Esophagus mucosa (tissue), 1 donor: ENCODE measurements around the gene CACNB2. TPM values are rescaled to one million over a fixed set of nuclear protein-coding genes. Genes with fewer than 3 reads are reported as not detected.
"Not testable (repeated sequence)": the region's sequence is repeated elsewhere in the genome, so short reads cannot be mapped to it uniquely, and the experiment has no call there.

Source experiments
- ATAC-seq: fragments of 200-7000 bp; cut with Tn5 transposase; one replicate; pipeline ENCODE4 v1.9.1; 2020
- total RNA-seq: library from RNA; stranded (reverse); gene quantifications from one replicate; pipeline ENCODE4 v1.2.4, GENCODE V29; 2023
- donor health status: DM: yes; HTN: yes; CAD: no.

CACNB2 gene
- total RNA-seq, 1 donor from 2014 or later: 0.40 TPM

GRCh38 chr10:18406136-18406535, 265.9 kb downstream of the CACNB2 start:
- ATAC-seq: no peak

DNA sequence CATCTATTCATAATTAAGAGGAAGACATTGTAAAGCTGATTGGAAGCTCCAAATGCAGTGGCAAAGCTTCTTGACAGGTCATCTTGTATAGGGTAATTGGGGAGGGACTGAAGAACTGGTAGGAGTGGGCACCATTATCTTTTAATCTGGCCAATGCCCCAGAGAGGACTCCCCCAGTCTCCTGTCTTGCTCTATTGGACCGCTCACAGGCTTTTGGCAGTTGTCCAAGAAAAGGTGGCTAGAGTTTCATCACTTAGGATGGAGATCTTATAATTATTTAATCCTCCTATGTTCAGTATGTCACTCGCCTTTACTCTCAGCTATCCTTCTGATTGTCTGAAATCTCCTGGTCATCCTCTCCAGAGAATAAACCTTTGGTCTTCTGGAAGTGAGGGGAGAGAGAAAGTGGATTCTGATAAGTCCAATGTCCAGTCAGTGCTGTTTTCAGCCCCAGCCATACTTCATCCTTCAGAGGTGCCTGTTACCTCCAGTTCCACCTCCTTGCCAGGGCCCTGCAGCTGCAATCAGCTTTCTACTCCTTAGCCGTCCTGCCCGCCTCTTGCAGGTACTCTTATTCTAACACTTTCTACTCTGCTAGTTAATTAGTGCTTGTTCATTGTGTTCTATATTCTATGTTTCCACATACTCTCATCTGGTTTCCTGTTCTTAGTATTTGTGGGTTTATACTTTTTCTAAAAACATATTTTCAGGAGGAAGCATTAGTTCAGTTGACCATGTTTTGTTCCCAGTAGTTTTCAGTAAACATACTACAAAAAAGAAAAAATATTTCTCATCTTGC, 269.6 kb downstream of the CACNB2 start:
- ATAC-seq: no peak

GRCh38 chr10:18414061-18414460, 273.8 kb downstream of the CACNB2 start:
- ATAC-seq: no peak

DNA sequence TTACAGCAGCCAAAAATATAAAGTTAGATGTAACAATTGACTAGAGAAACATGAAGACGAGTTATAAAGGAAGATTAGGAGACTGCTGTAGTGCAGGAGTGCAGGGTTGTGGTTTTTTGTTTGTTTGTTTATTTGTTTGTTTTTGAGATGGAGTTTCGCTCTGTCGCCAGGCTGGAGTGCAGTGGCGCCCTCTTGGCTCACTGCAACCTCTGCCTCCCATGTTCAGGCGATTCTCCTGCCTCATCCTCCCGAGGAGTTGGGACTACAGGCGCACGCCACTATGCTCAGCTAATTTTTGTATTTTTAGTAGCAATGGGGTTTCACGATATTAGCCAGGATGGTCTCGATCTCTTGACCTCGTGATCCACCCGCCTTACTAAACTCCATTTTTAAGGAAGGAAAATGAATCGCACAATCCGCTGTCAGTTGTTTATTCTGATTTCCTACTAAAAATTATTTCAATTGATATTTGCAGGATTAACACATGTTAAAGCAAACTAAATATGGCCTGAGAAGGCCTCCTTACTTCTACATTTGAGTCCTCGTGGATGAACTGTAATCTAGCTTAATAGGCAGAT, 277.8 kb downstream of the CACNB2 start:
- ATAC-seq: no peak

DNA sequence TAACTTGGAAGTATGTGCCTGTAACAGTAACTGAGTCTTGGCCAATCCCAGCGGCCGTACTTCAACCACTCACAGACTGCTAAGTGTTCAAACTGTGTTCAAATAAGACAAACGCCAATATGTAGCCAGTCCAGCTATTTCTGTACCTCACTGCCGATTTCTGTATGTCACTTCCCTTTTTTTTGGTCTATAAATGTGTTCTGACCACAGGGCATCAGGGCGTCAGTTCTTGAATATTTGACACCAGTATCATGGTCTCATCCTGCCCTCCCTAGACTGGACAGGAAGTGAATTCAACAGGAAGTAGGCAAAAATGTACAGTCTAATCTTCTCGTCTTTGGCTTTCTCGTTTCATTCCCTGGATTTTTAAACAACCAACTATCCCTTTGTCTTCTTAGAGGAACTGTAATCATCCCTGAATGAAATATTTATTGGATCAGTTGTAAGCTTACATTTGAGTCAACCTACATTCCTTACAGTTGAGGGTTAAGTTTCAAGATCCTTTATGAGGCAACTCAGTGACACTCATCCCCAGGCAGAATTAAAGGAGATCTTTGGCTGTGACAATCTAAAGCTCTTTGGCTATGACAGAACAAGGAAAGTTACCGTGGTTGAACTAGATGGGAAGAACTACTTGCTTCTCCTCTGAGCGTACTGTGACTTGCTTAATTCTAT, 278.5 kb downstream of the CACNB2 start:
- ATAC-seq: no peak

- ATAC-seq: no peak
Measured at GRCh38 chr10:18419945-18420344, 279.7 kb downstream of the CACNB2 start.

DNA sequence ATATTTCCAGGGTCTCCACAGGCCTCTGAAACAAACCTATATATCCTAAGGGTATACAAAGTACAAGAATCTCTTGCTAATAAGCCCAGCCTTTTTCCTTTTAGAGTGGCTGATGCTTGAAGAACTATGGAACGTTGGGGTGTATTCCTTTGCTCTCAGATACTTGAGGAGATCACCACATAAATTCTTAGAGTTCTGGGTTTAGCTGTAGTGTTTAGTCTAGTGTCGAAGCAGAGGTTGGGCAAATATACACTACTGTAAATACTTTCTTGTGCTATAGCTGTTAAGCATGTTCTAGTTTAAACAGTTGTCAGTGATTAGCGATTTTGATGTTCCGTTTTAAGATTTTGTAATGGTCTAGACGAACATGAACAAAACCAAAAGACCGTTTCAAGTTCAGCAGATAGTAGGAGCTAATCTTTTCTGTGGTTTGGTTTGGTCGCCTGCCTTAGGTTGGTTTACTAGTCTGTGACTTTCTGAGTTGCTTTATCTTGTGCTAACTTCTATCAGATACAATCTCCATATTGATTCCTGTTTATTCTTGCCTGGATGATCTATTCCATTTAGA, 281.6 kb downstream of the CACNB2 start:
- ATAC-seq: no peak

DNA sequence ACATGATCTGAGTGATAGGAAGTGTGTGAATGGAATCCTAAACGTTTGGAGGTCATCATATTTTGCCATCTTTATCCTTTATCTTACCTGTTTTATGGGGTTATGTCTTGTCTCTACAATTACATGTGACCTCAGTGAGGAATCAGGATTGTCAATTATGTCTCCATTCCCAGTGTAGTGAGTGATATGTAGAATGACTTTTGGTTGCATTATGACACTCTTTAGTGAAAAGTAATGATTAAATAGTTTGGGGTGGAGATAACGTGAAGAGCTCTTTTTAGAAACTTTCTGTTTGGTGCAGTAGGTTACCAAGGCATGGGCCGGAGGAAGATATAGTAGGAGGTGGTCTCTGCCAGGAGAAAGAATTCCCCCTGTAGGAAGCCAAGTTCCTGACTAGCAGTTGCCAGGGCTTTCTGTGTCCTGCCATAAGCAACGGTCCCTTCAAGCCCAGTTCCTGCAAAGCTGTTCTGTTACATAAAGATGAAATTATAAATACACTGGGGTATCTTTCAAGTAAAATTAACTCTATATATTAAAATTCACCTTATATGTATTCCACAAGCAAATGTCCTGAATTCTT, 282.9 kb downstream of the CACNB2 start:
- ATAC-seq: no peak

- ATAC-seq: no peak
Measured at GRCh38 chr10:18424200-18424599, 284.0 kb downstream of the CACNB2 start.

DNA sequence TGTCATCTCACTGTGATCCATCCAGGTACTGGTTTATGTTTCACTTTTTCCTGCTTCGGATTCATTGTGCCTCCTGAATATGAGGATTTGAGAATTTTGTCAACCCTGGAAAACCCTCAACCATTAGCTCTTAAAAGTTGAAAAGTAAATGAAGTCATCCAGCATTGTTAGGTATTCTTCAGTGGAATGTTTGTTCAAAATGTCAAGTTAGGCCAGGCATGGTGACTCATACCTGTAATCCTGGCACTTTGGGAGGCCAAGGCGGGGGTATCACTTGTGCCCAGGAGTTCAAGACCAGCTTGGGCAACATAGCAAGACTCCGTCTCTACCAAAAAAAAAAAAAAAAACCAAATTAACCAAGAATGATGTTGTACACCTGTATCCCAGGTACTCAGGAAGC, 289.1 kb downstream of the CACNB2 start:
- no peak for ATAC-seq

- ATAC-seq: no peak
Measured at GRCh38 chr10:18436902-18437301, 296.7 kb downstream of the CACNB2 start.

- no peak for ATAC-seq
Measured at GRCh38 chr10:18437486-18437885, 297.3 kb downstream of the CACNB2 start.

DNA sequence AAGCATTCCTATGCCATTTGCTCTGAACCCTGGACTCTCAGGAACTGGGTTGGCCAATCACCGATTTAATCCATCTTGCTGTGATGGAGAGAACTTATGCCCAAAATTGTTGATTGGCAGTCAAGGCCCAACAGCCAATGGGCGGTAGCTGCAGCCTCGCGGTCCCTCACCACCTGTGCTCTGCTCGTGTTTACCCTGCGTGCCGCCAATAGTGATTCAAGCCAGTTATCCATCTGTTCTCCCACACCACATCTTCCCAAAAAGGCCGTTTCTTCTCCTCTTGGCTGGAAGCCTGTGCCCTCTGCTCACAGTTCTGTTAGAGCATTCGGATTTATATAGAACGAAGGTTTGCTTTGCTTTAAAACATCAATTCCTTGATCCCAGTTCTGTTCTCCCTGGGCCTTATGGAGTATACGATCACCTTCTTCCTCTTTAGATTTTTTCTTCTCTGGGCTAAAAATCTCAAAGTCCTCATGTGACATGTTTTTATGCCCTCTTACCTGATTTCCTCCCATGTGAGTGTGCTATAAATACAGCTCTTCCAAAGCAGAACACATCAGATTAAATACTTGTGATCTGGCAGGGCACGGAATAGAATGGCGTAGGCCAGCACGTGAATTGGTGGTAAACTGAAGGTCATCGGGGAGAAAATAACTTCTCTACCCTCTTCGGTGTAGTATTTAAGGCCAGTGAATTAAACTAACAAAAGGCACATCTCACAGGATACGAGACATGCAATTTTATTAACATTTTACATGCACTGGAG, 298.3 kb downstream of the CACNB2 start:
- no peak for ATAC-seq

DNA sequence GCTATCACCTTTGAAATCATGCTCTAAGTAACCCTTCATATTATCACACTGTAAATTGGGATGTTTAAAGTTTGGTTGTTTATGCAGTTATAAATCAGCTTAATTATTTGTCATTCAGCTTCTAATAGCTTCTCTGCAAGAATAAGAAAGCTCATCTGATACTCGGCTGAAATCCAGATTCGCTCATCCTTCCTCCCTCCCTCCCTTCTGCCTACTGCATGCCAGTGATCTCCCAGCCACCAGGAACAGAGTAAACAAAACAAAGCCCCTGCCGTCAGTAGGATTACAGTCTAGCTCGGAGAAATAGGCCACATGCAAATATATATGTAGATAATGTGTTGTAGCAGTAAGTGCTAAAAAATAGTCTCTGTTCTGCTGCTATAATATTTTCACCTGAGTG, 299.4 kb downstream of the CACNB2 start:
- no peak for ATAC-seq

GRCh38 chr10:18445635-18446034, 305.4 kb downstream of the CACNB2 start:
- ATAC-seq: not testable (repeated sequence)

DNA sequence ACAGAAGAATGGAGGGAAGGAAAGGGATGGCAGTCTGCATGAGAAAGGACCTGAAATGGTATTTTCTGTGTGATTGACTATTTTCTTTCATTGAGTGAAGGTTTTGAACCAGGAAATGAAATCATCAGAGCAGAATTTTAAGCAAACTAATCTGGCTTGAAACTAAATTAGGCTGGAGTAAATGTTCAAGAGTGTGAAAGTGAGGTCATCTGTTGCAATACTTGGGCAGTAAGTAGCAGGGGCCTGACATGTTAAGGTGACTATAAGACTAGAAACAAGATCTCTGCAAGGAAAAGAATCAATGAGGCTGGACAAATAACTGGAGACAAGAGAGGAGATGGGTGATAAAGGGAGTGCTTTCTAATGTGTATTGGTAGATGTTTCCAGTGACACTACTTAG, 306.0 kb downstream of the CACNB2 start:
- no peak for ATAC-seq

- no peak for ATAC-seq
Measured at GRCh38 chr10:18449611-18450026, 309.4 kb downstream of the CACNB2 start.

- no peak for ATAC-seq
Measured at GRCh38 chr10:18450298-18450697, 310.1 kb downstream of the CACNB2 start.

DNA sequence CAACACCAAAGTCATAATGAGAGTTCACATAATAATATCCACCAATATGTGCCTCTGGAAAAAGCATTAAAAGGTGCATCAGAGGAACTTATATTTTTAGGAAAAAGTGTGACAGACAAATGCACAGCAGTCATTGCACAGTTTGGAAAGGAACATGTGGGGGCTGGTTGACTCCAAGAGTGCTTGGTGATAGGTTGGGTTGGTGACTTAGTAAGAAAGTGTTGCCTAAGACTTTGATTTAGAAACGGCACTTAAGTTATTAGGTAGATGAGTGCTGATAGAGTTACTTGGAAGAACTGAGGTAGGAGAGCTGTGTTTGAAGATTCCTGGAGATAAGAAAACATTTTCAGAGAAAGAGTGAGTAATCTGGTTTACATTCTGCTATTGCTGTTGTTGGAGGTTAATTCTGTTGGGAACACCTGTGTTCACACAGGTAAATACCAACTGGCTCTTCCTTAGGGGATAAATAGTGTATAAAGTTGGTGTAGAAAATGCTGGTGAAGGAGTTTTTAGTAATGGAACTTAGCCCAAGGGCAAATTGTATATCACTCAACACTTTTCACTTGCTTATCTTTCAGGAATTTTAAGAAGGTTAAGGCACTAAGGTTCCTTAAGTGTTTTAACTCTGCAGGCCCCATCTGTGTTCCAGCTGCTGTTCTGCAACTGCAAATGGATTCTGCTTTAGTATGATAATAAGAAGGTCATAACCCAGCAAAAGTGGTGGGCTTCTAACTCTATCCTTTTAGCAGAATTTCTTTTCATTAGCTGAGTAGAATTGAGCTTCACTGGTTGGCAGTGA, 315.1 kb downstream of the CACNB2 start:
- no peak for ATAC-seq

GRCh38 chr10:18456984-18457383, 316.8 kb downstream of the CACNB2 start:
- ATAC-seq: no peak

GRCh38 chr10:18460032-18460431, 319.8 kb downstream of the CACNB2 start:
- ATAC-seq: no peak
